ENCODE data around the gene CALN1. TPM values are rescaled to one million over a fixed set of nuclear protein-coding genes. Genes with fewer than 3 reads are reported as not detected.
"Not testable (repeated sequence)": the region's sequence is repeated elsewhere in the genome, so short reads cannot be mapped to it uniquely, and the experiment has no call there.

Gene CALN1
- total RNA-seq, 2 experiments from 2014 or later: 0.32 TPM; not detected in 1

DNA sequence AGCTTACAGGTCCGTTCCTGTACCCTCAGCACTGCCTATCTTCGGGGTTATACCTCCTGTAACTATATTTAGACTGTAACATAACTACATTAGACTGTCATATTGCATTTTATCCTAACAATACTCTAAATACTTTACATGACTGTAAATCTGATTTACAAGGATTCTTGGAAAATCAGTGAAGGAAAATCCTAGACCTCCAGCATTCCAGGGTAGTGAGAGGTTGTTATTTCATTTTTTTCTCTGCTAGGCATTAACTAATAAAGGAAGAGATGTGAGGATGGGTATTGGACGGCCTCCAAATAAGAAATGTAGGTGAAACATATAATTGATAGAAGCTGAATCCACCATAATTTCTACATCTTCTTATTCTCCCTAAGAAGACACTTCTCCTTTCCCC lies 569.4 kb downstream of the CALN1 start:
- Mint-ChIP-seq H3K27ac (no peak overlapping the region), H3K27me3 (ENCODE audit: low read depth) (no peaks in the 10 kb centered on the region), H3K4me3 (no peak overlapping the region), H3K4me1 (ENCODE audit: low read depth) (no peaks in the 10 kb centered on the region), H3K36me3 (ENCODE audit: low read depth) (no peaks in the 10 kb centered on the region), H3K9me3 (peaks cover 1% of the 10 kb centered on the region)
- intact Hi-C loops (cut with micrococcal nuclease): no loop called here
- no peak for DNase-seq
- CTCF ChIA-PET: no interaction called here

DNA sequence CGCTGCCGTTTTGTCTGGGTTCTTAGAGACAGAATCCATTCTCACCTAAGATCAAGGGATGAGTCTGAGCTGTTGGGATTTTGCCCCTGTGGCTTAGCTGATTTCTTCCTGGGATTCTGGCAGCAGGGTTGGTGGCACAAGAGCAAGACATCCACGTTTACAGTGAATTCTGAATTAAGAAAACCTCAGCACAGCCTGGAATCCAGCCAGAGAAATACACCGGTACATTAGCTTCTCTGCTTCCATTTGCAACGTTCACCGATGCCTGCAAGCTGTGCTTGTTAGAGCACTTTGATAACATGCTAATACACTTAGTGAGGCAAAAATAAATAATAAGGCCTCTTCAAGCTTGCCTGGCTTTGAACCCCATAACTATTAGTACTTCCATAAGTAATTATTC lies 569.8 kb downstream of the CALN1 start:
- H3K4me1 Mint-ChIP-seq (ENCODE audit: low read depth): no peaks in the 10 kb centered on the region
- intact Hi-C loops (cut with micrococcal nuclease): no loop called here
- no peak overlapping the region for H3K27ac Mint-ChIP-seq
- DNase-seq: no peak
- no peaks in the 10 kb centered on the region for H3K36me3 Mint-ChIP-seq (ENCODE audit: low read depth)
- peaks cover 1% of the 10 kb centered on the region for H3K9me3 Mint-ChIP-seq
- H3K27me3 Mint-ChIP-seq (ENCODE audit: low read depth): no peaks in the 10 kb centered on the region
- CTCF ChIA-PET: no interaction called here
- H3K4me3 Mint-ChIP-seq: no peak overlapping the region

DNA sequence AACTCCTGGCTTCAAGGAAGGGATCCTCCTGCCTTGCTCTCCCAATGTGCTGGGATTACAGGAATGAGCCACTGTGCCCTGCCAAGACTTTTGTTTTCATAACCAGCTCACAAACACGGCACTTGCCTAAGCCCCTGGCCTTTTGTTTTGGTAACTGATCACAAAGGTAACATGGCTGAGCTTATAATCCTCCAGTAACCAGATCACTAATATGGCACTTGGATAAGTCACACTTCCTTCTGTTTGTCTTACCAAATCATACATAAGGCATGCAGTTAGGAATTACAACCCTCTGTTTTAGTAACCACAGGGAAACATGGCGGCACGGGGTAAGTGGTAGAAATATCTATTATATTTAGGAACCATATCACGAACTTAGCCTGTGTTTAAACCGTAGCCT lies 577.1 kb downstream of the CALN1 start:
- no peak overlapping the region for H3K4me3 Mint-ChIP-seq
- DNase-seq: no peak
- H3K36me3 Mint-ChIP-seq (ENCODE audit: low read depth): no peaks in the 10 kb centered on the region
- peaks cover 3% of the 10 kb centered on the region for H3K9me3 Mint-ChIP-seq
- H3K27me3 Mint-ChIP-seq (ENCODE audit: low read depth): no peaks in the 10 kb centered on the region
- CTCF ChIA-PET: no interaction called here
- H3K27ac Mint-ChIP-seq: no peak overlapping the region
- intact Hi-C loops (cut with micrococcal nuclease): no loop called here
- H3K4me1 Mint-ChIP-seq (ENCODE audit: low read depth): no peaks in the 10 kb centered on the region

DNA sequence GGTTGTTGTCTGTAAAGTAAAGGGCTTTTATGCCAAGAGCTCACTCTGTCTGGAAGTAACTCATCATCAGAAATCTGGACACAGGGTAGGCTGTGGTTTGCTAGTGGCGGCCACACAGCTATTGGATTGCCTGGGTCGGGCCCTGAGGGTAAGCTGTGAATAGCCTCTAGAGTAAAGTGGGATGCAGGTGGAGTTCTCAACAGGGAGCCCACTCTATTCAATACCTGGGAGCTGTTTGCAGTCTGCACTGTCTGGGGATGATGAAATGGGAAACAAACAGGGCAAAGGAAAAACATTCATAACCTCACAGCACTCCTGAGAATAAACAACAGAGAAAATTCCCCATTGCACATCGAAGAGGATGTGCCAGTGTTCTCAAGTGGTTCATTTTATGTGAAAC lies 582.6 kb downstream of the CALN1 start:
- Mint-ChIP-seq H3K27me3 (ENCODE audit: low read depth) (no peaks in the 10 kb centered on the region), H3K36me3 (ENCODE audit: low read depth) (no peaks in the 10 kb centered on the region), H3K9me3 (peaks cover 6% of the 10 kb centered on the region), H3K27ac (no peak overlapping the region), H3K4me3 (no peak overlapping the region), H3K4me1 (ENCODE audit: low read depth) (no peaks in the 10 kb centered on the region)
- CTCF ChIA-PET: no interaction called here
- intact Hi-C loops (cut with micrococcal nuclease): no loop called here
- no peak for DNase-seq

DNA sequence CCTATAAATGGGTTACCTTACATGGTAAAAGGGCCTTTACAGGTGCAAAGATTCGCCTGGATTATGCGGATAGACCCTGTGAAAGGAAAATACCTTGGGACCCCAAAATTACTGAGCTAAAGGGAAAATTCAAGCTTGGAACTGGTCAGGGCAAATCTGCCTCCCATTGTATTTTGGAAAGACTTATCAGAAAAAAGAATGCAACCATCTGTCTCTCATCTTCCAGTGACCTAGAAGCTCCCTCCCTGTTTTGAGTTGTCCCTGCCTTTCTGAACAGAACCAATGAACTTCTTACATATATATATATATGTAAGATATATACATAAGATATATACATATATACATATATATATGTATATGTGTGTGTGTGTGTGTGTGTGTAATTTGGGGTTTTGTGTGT lies 583.8 kb downstream of the CALN1 start:
- no peak overlapping the region for H3K4me3 Mint-ChIP-seq
- DNase-seq: no peak
- CTCF ChIA-PET: no interaction called here
- no peak overlapping the region for H3K27ac Mint-ChIP-seq
- H3K4me1 Mint-ChIP-seq (ENCODE audit: low read depth): no peaks in the 10 kb centered on the region
- peaks cover 6% of the 10 kb centered on the region for H3K9me3 Mint-ChIP-seq
- intact Hi-C loops (cut with micrococcal nuclease): no loop called here
- H3K36me3 Mint-ChIP-seq (ENCODE audit: low read depth): no peaks in the 10 kb centered on the region
- no peaks in the 10 kb centered on the region for H3K27me3 Mint-ChIP-seq (ENCODE audit: low read depth)

DNA sequence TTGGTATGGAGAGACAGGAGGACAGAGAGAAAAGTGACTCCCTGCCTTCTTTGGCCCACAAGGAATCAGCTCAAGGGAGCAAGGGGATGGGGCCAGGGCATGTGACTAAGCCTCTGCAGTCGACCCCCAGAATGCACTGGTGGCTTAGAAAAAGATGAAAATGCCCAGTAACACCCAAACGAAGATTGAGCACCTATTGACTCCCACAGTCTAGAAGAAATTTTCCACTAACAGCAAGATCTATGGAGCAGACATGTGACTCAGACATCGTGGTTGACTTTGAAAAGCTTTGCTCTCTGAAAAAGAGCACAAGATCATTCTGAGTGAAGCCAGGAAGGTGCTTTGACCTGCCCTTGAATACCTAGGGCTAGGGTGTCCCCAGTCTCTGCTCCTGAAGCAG lies 586.0 kb downstream of the CALN1 start:
- H3K36me3 Mint-ChIP-seq (ENCODE audit: low read depth): no peaks in the 10 kb centered on the region
- no peaks in the 10 kb centered on the region for H3K4me1 Mint-ChIP-seq (ENCODE audit: low read depth)
- no peaks in the 10 kb centered on the region for H3K27me3 Mint-ChIP-seq (ENCODE audit: low read depth)
- no peak overlapping the region for H3K4me3 Mint-ChIP-seq
- CTCF ChIA-PET: no interaction called here
- DNase-seq: no peak
- peaks cover 9% of the 10 kb centered on the region for H3K9me3 Mint-ChIP-seq
- no peak overlapping the region for H3K27ac Mint-ChIP-seq
- intact Hi-C loops (cut with micrococcal nuclease): no loop called here

DNA sequence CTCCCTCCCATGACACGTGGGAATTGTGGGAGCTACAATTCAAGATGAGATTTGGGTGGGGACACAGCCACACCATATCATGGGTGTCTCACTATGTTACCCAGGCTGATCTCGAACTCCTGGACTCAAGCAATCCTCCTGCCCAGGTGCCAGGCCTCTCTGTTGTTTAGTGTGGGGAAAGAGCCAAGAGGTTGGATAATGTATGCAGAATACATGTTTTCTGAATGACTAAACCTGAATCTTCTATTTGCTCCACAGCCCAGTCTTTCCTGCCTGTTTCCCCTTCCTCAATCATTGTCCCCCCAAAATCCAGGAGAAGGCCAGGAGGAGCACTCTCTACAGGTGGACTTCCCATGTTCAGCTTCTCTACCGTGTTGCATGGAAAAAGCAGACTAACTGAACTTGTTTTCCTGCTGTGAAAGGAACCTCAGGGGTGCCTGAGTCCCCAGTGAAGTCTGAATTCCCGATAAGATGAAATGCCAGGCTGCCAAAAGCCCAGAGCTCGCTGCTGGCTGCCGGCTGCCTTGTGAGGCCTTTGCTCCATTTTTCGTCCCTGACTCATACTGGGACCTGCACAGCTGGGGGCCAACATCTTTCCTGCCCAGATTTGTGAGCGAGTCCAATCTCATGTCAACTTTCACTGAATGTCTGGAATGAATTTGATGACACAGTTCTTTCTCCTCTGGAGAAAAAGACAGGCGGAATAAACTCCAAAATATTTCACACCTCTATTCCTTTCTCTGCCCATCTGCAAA lies 588.0 kb downstream of the CALN1 start:
- Mint-ChIP-seq H3K36me3 (ENCODE audit: low read depth) (no peaks in the 10 kb centered on the region), H3K27ac (no peak overlapping the region), H3K27me3 (ENCODE audit: low read depth) (no peaks in the 10 kb centered on the region), H3K9me3 (peaks cover 16% of the 10 kb centered on the region), H3K4me1 (ENCODE audit: low read depth) (no peaks in the 10 kb centered on the region), H3K4me3 (no peak overlapping the region)
- intact Hi-C loops (cut with micrococcal nuclease): no loop called here
- DNase-seq: no peak
- CTCF ChIA-PET: no interaction called here

DNA sequence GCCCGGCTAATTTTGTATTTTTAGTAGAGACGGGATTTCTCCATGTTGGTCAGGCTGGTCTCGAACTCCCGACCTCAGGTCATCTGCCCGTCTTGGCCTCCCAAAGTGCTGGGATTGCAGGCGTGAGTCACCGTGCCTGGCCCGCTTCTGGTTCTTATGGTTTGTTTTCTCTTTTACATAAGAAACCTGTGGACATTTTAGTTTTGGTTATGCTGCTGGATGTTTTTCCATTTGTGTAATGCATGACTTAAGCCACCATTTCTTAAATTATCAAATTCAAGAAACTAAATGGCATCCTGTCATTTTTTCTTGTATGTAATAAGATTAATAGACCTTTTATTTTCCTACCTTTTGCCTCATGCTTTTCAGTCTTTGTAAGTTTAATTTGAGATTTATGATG lies 589.7 kb downstream of the CALN1 start:
- DNase-seq; H3K36me3 Mint-ChIP-seq (ENCODE audit: low read depth); intact Hi-C loops (cut with micrococcal nuclease); H3K27me3 Mint-ChIP-seq (ENCODE audit: low read depth); H3K4me3 Mint-ChIP-seq; H3K27ac Mint-ChIP-seq; H3K4me1 Mint-ChIP-seq (ENCODE audit: low read depth); CTCF ChIA-PET: not testable (repeated sequence)
- H3K9me3 Mint-ChIP-seq: peaks cover 16% of the 10 kb centered on the region

DNA sequence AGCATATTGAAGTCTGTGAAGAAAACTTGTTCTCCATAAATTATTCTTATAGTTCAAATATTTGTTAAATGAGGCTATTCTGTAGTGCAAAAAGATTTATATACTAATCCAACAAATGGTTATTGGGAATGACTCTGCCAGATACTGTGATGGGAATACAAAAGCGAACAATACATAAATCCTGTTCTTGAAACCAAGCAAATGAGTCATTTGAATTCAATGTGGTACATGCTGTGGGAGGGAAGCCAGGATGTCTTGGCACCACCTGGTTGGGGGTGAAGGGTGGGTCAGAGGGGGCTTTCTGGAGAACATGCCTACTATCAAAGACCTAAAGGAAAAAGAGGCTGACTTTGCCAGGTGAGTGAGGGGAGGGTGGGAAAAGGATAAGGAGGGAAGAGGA lies 594.2 kb downstream of the CALN1 start:
- Mint-ChIP-seq H3K9me3 (peaks cover 11% of the 10 kb centered on the region), H3K27me3 (ENCODE audit: low read depth) (no peaks in the 10 kb centered on the region), H3K4me1 (ENCODE audit: low read depth) (no peaks in the 10 kb centered on the region), H3K4me3 (no peak overlapping the region), H3K36me3 (ENCODE audit: low read depth) (no peaks in the 10 kb centered on the region), H3K27ac (no peak overlapping the region)
- DNase-seq: no peak
- intact Hi-C loops (cut with micrococcal nuclease): no loop called here
- CTCF ChIA-PET: interaction anchor here (0.7 kb wide), 1 partner anchor 576 kb away, joined by 3 read pairs; no protein-coding TSS in a partner anchor

DNA sequence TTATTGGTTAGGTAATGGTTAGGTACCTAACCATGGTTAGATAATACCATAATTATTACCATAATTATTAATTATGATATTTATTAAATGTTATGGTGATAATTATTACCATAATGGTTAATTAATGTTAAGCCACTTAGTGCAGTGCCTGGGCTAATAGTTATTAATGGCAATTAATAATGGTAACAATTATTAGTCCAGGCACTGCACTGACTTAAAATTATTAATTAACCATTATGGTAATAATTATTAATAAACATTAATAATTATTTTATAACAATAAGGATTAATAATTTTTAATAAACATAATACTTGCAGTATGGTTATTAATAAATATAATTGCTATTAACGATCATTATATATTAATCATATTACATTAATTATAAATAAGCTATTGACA lies 604.0 kb downstream of the CALN1 start:
- H3K36me3 Mint-ChIP-seq (ENCODE audit: low read depth): no peaks in the 10 kb centered on the region

DNA sequence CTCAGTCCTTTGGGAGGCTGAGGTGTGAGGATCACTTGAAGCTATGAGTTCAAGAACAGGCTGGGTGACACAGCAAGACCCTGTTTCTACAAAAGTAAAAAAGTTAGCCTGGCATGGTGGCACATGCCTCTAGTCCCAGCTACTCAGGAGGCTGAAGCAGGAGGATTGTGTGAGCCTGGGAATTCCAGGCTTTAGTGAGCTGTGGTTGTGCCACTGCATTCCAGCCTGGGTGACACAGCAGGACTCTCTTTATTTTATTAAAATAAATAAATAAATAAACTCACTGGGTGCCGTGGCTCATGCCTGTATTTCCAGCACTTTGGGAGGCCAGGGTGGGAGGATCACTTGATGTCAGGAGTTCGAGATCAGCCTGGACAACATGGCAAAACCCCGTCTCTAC lies 607.9 kb downstream of the CALN1 start:
- Mint-ChIP-seq H3K27me3 (ENCODE audit: low read depth) (no peaks in the 10 kb centered on the region), H3K9me3 (peaks cover 23% of the 10 kb centered on the region), H3K4me3 (no peak overlapping the region), H3K36me3 (ENCODE audit: low read depth) (no peaks in the 10 kb centered on the region), H3K4me1 (ENCODE audit: low read depth) (no peaks in the 10 kb centered on the region), H3K27ac (no peak overlapping the region)
- no peak for DNase-seq
- CTCF ChIA-PET: no interaction called here
- intact Hi-C loops (cut with micrococcal nuclease): no loop called here

More for the DNA sequence above, 604.0 kb downstream of the CALN1 start:
- no peaks in the 10 kb centered on the region for H3K4me1 Mint-ChIP-seq (ENCODE audit: low read depth)
- no peak overlapping the region for H3K4me3 Mint-ChIP-seq
- no peaks in the 10 kb centered on the region for H3K27me3 Mint-ChIP-seq (ENCODE audit: low read depth)
- H3K9me3 Mint-ChIP-seq: peaks cover 20% of the 10 kb centered on the region
- intact Hi-C loops (cut with micrococcal nuclease): no loop called here
- CTCF ChIA-PET: no interaction called here
- no peak for DNase-seq
- no peak overlapping the region for H3K27ac Mint-ChIP-seq

DNA sequence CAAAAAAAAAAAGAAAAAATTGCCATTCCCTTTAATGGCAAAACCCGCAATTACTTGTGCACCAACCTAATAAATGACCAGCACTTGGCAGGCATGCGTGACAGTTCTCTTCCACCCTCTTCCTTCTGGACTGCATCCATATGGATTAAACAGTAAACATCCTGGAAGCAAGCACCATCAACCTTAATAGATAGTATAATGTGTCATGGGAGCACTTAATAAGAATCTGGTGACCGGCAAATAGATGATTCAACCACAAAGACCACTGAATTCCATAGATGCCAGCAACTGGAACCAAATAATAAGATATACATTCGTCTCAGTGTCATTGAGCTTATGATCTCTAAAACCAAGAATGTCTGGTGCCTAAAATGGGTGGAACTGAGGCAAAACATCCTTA lies 610.2 kb downstream of the CALN1 start:
- DNase-seq: no peak
- CTCF ChIA-PET: no interaction called here
- Mint-ChIP-seq H3K27ac (no peak overlapping the region), H3K36me3 (ENCODE audit: low read depth) (no peaks in the 10 kb centered on the region), H3K9me3 (peaks cover 18% of the 10 kb centered on the region), H3K4me1 (ENCODE audit: low read depth) (no peaks in the 10 kb centered on the region), H3K4me3 (no peak overlapping the region), H3K27me3 (ENCODE audit: low read depth) (no peaks in the 10 kb centered on the region)
- intact Hi-C loops (cut with micrococcal nuclease): no loop called here

DNA sequence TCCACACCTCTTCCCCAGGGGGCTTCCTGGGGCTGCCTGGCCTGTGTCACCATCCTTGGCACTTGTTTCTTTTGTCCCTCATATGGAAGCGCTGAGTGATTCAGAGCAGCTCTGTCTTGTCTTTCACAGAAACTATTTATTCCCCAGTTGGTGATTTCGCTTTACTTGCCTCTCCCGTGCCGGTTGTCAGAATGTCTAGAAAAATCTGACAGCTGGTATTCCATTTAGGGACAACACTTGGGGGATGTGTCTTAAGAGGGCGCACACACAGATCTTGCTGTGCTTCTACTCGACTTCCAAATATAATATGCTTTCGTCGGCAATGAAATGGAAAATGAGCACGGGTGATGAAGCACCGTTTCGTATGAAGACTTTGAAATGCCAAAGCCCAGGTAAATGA lies 611.8 kb downstream of the CALN1 start:
- Mint-ChIP-seq H3K36me3 (ENCODE audit: low read depth) (no peaks in the 10 kb centered on the region), H3K4me1 (ENCODE audit: low read depth) (no peaks in the 10 kb centered on the region), H3K27me3 (ENCODE audit: low read depth) (no peaks in the 10 kb centered on the region), H3K27ac (no peak overlapping the region), H3K9me3 (peaks cover 6% of the 10 kb centered on the region), H3K4me3 (no peak overlapping the region)
- CTCF ChIA-PET: interaction anchor here (0.7 to 1.1 kb wide), 2 partner anchors 12 to 63 kb away, joined by 3 read pairs; no protein-coding TSS in a partner anchor
- intact Hi-C loops (cut with micrococcal nuclease): no loop called here
- DNase-seq: no peak
